ENCODE data around the gene IDH3A. TPM values are rescaled to one million over a fixed set of nuclear protein-coding genes. Genes with fewer than 3 reads are reported as not detected.

Gene IDH3A
- total RNA-seq, 1 experiment from 2014 or later: 115 TPM

DNA sequence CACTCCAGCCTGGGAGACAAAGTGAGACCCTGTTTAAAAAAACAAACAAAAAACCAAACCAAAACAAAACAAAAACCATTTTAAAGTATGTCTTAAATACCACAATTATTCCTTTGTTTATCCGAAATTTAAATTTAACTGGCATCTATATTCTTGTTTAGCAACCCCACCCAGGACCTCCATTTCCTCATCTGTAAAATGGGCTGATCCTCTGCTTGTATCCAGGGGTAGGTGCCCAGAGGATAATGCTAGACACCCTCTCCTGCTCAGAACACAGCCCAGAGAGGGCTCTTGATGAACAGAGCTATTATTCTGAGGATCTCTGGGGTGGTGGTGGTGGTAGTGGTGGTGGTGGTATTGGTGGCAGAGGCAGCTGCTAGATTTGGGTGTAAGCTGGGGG lies 47.0 kb upstream of the IDH3A start:
- Histone ChIP-seq H3K4me2 (ENCODE audit: low read length) (no peak overlapping the region), H3K79me2 (ENCODE audit: insufficient read depth, low read length) (no peaks in the 10 kb centered on the region), H3K4me1 (ENCODE audit: control insufficient read depth in 1 of 2, insufficient read depth in 2 of 2, low read length in 2 of 2) (no peaks in the 10 kb centered on the region), H3K4me3 (replicated peaks in 1 of 2; ENCODE audit: low read depth in 1 of 2, low read length in 2 of 2) (no peak overlapping the region), H2AFZ (ENCODE audit: low read depth, low read length, poor library complexity, severe bottlenecking) (no peak overlapping the region), H3K9ac (ENCODE audit: low read length) (no peak overlapping the region), H3K27me3 (ENCODE audit: insufficient read depth, low read length) (no peaks in the 10 kb centered on the region), H3K27ac (ENCODE audit: low read depth, low read length) (no peak overlapping the region), H3K9me3 (ENCODE audit: control insufficient read depth in 1 of 2, insufficient read depth in 1 of 2, low read depth in 1 of 2, low read length in 2 of 2) (no peaks in the 10 kb centered on the region), H3K9me2 (ENCODE audit: insufficient read depth) (no peaks in the 10 kb centered on the region), H3K36me3 (ENCODE audit: control insufficient read depth in 1 of 2, insufficient read depth in 2 of 2, low read length in 2 of 2) (no peaks in the 10 kb centered on the region), H4K20me1 (ENCODE audit: insufficient read depth) (no peaks in the 10 kb centered on the region)
- DNase-seq (ENCODE audit: low read depth, low spot score) (no peak), ATAC-seq (no peak)
- CTCF ChIA-PET: no interaction called here
- POLR2A ChIA-PET: no interaction called here
- TF ChIP-seq SRF (IDR thresholded peaks at IDR 0.05; ENCODE audit: low read depth) (no peak), EZH2phosphoT487 (IDR thresholded peaks at IDR 0.05; ENCODE audit: borderline replicate concordance) (no peak)
- RAD21 ChIA-PET (ENCODE audit: low non-redundant PET in 1 of 2, low total read pairs in 2 of 2, uncharacterized antibody in 2 of 2, unreplicated experiment in 2 of 2): no interaction called here
- BruUV-seq (replicated peaks): no TSS peak
- intact Hi-C loops (cut with micrococcal nuclease): no loop called here

DNA sequence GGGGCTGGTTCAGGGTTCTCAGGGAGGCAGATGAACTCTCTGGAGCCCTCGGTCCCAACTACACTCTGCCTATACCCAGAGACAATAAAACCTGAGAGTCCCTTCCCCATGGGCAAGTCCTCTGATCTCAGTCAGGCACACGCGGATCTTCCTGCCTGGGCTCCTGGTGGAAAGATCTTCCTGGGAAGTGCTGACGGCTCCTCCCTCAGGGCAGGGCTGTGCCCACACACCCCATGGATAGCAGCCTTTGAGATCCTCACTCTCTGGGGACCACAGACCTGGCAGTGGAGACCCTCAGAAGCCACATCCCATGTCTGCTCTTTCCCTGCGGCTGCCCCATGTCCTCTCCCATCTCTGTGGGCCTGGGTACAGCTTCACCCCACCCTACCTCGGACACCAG lies 46.4 kb upstream of the IDH3A start:
- ChIA-PET CTCF (no interaction called here), RAD21 (ENCODE audit: low non-redundant PET in 1 of 2, low total read pairs in 2 of 2, uncharacterized antibody in 2 of 2, unreplicated experiment in 2 of 2) (no interaction called here), POLR2A (no interaction called here)
- intact Hi-C loops (cut with micrococcal nuclease): no loop called here
- no peaks in the 10 kb centered on the region for H3K27me3 ChIP-seq (ENCODE audit: insufficient read depth, low read length)
- ATAC-seq: no peak
- no peaks in the 10 kb centered on the region for H4K20me1 ChIP-seq (ENCODE audit: insufficient read depth)
- no peaks in the 10 kb centered on the region for H3K9me3 ChIP-seq (ENCODE audit: control insufficient read depth in 1 of 2, insufficient read depth in 1 of 2, low read depth in 1 of 2, low read length in 2 of 2)
- H3K79me2 ChIP-seq (ENCODE audit: insufficient read depth, low read length): no peaks in the 10 kb centered on the region
- no peaks in the 10 kb centered on the region for H3K9me2 ChIP-seq (ENCODE audit: insufficient read depth)
- no peak overlapping the region for H3K4me3 ChIP-seq (replicated peaks in 1 of 2; ENCODE audit: low read depth in 1 of 2, low read length in 2 of 2)
- H3K27ac ChIP-seq (ENCODE audit: low read depth, low read length): no peak overlapping the region
- no peaks in the 10 kb centered on the region for H3K4me1 ChIP-seq (ENCODE audit: control insufficient read depth in 1 of 2, insufficient read depth in 2 of 2, low read length in 2 of 2)
- BruUV-seq (replicated peaks): no TSS peak
- TF ChIP-seq ZNF274 (IDR thresholded peaks at IDR 0.05; ENCODE audit: low read depth, low read length): no peak
- no peak for TF ChIP-seq TCF7L2 (IDR thresholded peaks at IDR 0.05; ENCODE audit: borderline replicate concordance, extremely low read depth, insufficient read depth, insufficient read length)
- no peak overlapping the region for H2AFZ ChIP-seq (ENCODE audit: low read depth, low read length, poor library complexity, severe bottlenecking)
- H3K4me2 ChIP-seq (ENCODE audit: low read length): no peak overlapping the region
- no peak for DNase-seq (ENCODE audit: low read depth, low spot score)
- H3K36me3 ChIP-seq (ENCODE audit: control insufficient read depth in 1 of 2, insufficient read depth in 2 of 2, low read length in 2 of 2): no peaks in the 10 kb centered on the region
- no peak overlapping the region for H3K9ac ChIP-seq (ENCODE audit: low read length)
